HEK293 (cell line): ENCODE measurements around the gene PAX2.

Experiments
- CTCF ChIA-PET: fragments of 350-600 bp; formaldehyde crosslinking; extraction: SDS; loops from one replicate; lab custom pipeline; 2021; ENCODE audit warnings: antibody characterized with exemption; lab: Yijun Ruan, JAX
- POLR2A ChIA-PET: fragments of 300-600 bp; formaldehyde crosslinking; extraction: SDS; loops from one replicate; lab custom pipeline; 2020; ENCODE audit warnings: antibody characterized with exemption, inconsistent platforms; lab: Yijun Ruan, JAX
- H3K27ac ChIP-seq: fragments of 200-500 bp; sonication (Bioruptor generic); 2 replicates; pipeline ENCODE4 v1.5.1; 2014; ENCODE audit warnings: low read depth, low read length, control low read depth, inconsistent platforms; ENCODE audit errors: extremely low read depth
- H3K36me3 ChIP-seq, 2 experiments: fragments of 200-500 bp in 1 of 2; sonication (Bioruptor generic) in 1 of 2; 1 replicate in 1 of 2; 2 replicates in 1 of 2; pipeline ENCODE4 v1.5.1; 2014 to 2017; ENCODE audit warnings: inconsistent platforms in 2 of 2, low read length in 2 of 2; ENCODE audit not compliant: control insufficient read depth in 2 of 2, insufficient read depth in 1 of 2
- H3K4me1 ChIP-seq: fragments of 200-500 bp; sonication (Bioruptor generic); 2 replicates; pipeline ENCODE4 v1.5.1; 2014; ENCODE audit warnings: mild to moderate bottlenecking, low read length, inconsistent platforms; ENCODE audit not compliant: control insufficient read depth, insufficient read depth
- H3K4me3 ChIP-seq: 2 replicates; pipeline ENCODE4 v1.5.1; 2011; ENCODE audit warnings: low read depth, mild to moderate bottlenecking, control low read depth, low read length, moderate library complexity
- H3K9me3 ChIP-seq: fragments of 200-500 bp; sonication (Bioruptor generic); 2 replicates; pipeline ENCODE4 v1.5.1; 2014; ENCODE audit warnings: low read depth, low read length, inconsistent platforms; ENCODE audit not compliant: control insufficient read depth, insufficient read depth
- EGR2 ChIP-seq: fragments of 450-650 bp; formaldehyde crosslinking; IDR thresholded peaks from 2 replicates; pipeline ENCODE4 v1.5.1; 2016; ENCODE audit warnings: low read depth, missing biosample characterization, missing genetic modification characterization
- GLIS2 ChIP-seq: fragments of 450-650 bp; formaldehyde crosslinking; IDR thresholded peaks from 2 replicates; pipeline ENCODE4 v1.5.1; 2016; ENCODE audit warnings: missing biosample characterization, missing genetic modification characterization
- HIC1 ChIP-seq: fragments of 450-650 bp; formaldehyde crosslinking; IDR thresholded peaks from 2 replicates; pipeline ENCODE4 v1.5.1; 2016; ENCODE audit warnings: missing biosample characterization, missing genetic modification characterization
- SP2 ChIP-seq: fragments of 450-650 bp; formaldehyde crosslinking; IDR thresholded peaks from 2 replicates; pipeline ENCODE4 v1.5.1; 2016; ENCODE audit warnings: missing biosample characterization, missing genetic modification characterization
- SP3 ChIP-seq: fragments of 450-650 bp; formaldehyde crosslinking; IDR thresholded peaks from 2 replicates; pipeline ENCODE4 v1.5.1; 2016; ENCODE audit warnings: missing biosample characterization, missing genetic modification characterization
- YY2 ChIP-seq: fragments of 450-650 bp; formaldehyde crosslinking; IDR thresholded peaks from 2 replicates; pipeline ENCODE4 v1.5.1; 2016; ENCODE audit warnings: missing biosample characterization, missing genetic modification characterization
- ZBTB20 ChIP-seq: fragments of 450-650 bp; formaldehyde crosslinking; IDR thresholded peaks from 2 replicates; pipeline ENCODE4 v1.5.1; 2016; ENCODE audit warnings: missing biosample characterization, missing genetic modification characterization
- ZBTB48 ChIP-seq: fragments of 450-650 bp; formaldehyde crosslinking; IDR thresholded peaks from 2 replicates; pipeline ENCODE4 v1.5.1; 2016; ENCODE audit warnings: missing biosample characterization, missing genetic modification characterization
- ZFHX2 ChIP-seq: fragments of 450-650 bp; formaldehyde crosslinking; conservative IDR thresholded peaks from 2 replicates; pipeline ENCODE4 v1.5.1; 2016; ENCODE audit warnings: missing biosample characterization, missing genetic modification characterization
- ZNF114 ChIP-seq: fragments of 450-650 bp; formaldehyde crosslinking; IDR thresholded peaks from 2 replicates; pipeline ENCODE4 v1.5.0; 2017; ENCODE audit warnings: missing biosample characterization, missing genetic modification characterization
- ZNF132 ChIP-seq: fragments of 450-650 bp; formaldehyde crosslinking; IDR thresholded peaks from 2 replicates; pipeline ENCODE4 v1.5.1; 2017; ENCODE audit warnings: missing biosample characterization, missing genetic modification characterization, borderline replicate concordance
- ZNF133 ChIP-seq: fragments of 450-650 bp; formaldehyde crosslinking; IDR thresholded peaks from 2 replicates; pipeline ENCODE4 v1.5.1; 2016; ENCODE audit warnings: missing biosample characterization, missing genetic modification characterization
- ZNF16 ChIP-seq: fragments of 450-650 bp; formaldehyde crosslinking; IDR thresholded peaks from 2 replicates; pipeline ENCODE4 v1.5.1; 2016; ENCODE audit warnings: low read depth, missing biosample characterization, missing genetic modification characterization
- ZNF175 ChIP-seq: fragments of 450-650 bp; formaldehyde crosslinking; IDR thresholded peaks from 2 replicates; pipeline ENCODE4 v1.5.1; 2016; ENCODE audit warnings: missing biosample characterization, missing genetic modification characterization
- ZNF221 ChIP-seq: fragments of 450-650 bp; formaldehyde crosslinking; IDR thresholded peaks from 2 replicates; pipeline ENCODE4 v1.5.1; 2017; ENCODE audit warnings: missing biosample characterization, missing genetic modification characterization, borderline replicate concordance
- ZNF23 ChIP-seq: fragments of 450-650 bp; formaldehyde crosslinking; IDR thresholded peaks from 2 replicates; pipeline ENCODE4 v1.5.1; 2016; ENCODE audit warnings: missing biosample characterization, missing genetic modification characterization, borderline replicate concordance
- ZNF335 ChIP-seq: fragments of 450-650 bp; formaldehyde crosslinking; conservative IDR thresholded peaks from 2 replicates; pipeline ENCODE4 v1.5.1; 2016; ENCODE audit warnings: missing biosample characterization, missing genetic modification characterization
- ZNF423 ChIP-seq: fragments of 450-650 bp; formaldehyde crosslinking; IDR thresholded peaks from 2 replicates; pipeline ENCODE4 v1.5.1; 2016; ENCODE audit warnings: missing biosample characterization, missing genetic modification characterization
- ZNF521 ChIP-seq: fragments of 450-650 bp; formaldehyde crosslinking; IDR thresholded peaks from 2 replicates; pipeline ENCODE4 v1.5.1; 2017; ENCODE audit warnings: missing biosample characterization, mild to moderate bottlenecking, missing genetic modification characterization
- ZNF610 ChIP-seq: fragments of 450-650 bp; formaldehyde crosslinking; IDR thresholded peaks from 2 replicates; pipeline ENCODE4 v1.5.1; 2016; ENCODE audit warnings: missing biosample characterization, missing genetic modification characterization, borderline replicate concordance
- ZNF623 ChIP-seq: fragments of 450-650 bp; formaldehyde crosslinking; IDR thresholded peaks from 2 replicates; pipeline ENCODE4 v1.5.1; 2016; ENCODE audit warnings: missing biosample characterization, missing genetic modification characterization
- ZNF768 ChIP-seq: fragments of 450-650 bp; formaldehyde crosslinking; IDR thresholded peaks from 2 replicates; pipeline ENCODE4 v1.5.1; 2018; ENCODE audit warnings: missing biosample characterization, mild to moderate bottlenecking, missing genetic modification characterization
- ZNF776 ChIP-seq: fragments of 450-650 bp; formaldehyde crosslinking; IDR thresholded peaks from 2 replicates; pipeline ENCODE4 v1.5.0; 2017; ENCODE audit warnings: missing biosample characterization, missing genetic modification characterization, borderline replicate concordance
- ZSCAN4 ChIP-seq: fragments of 450-650 bp; formaldehyde crosslinking; IDR thresholded peaks from 2 replicates; pipeline ENCODE4 v1.5.1; 2017; ENCODE audit warnings: missing biosample characterization, missing genetic modification characterization
- TF ChIP-seq, protein P1 (sequence below): fragments of 450-650 bp; formaldehyde crosslinking; conservative IDR thresholded peaks from 2 replicates; pipeline ENCODE4 v1.5.1; 2016; ENCODE audit warnings: low read depth, missing biosample characterization, missing genetic modification characterization
- TF ChIP-seq, protein P2 (sequence below): fragments of 450-650 bp; formaldehyde crosslinking; IDR thresholded peaks from 2 replicates; pipeline ENCODE4 v1.5.1; 2016; ENCODE audit warnings: missing biosample characterization, missing genetic modification characterization

PAX2 gene

DNA sequence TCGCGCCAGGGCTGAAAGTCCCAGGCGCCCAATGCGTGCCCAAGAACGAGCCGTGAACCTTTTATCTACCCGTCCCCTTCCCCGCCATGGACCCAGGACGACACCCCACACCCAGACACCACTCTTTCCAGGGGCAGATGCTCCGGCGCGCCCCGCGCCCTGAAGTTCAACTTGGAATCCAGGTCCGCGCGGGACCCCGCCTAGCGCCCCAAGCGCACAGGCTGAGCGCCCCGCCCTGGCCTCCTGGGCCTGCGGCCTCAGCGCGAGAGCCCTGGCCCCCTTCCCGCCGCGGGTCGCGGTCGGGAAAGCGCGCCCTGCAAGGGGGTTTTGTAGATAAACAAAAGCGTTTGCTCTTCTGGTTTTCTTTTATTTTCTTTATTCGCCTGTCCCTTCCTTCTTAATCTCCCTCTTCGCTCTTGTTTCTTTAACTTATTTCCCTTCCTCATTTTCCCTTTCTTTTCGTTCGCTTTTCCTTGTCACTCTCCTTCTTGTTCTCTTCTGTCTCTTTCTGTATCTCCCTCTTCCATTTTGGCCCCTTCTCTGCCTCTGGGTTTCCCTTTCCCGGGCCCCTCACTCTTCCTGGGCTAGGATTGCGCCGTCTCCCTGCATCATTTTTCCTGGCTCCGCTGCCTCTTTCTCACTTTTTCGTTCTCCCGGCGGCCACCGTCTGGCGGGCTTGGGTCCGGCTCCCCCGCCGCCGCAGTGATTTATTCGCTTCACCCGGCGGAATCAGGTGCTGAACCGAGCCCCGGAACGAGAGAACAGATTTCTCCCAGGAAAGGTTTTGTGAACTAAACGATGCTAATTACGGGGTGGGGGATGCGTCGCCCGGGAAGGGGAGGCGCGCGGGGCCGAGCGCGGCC lies 15.3 kb upstream of the PAX2 start (continued):
- no peak for TF ChIP-seq ZNF175 (tag by site-specific recombination)
- no peak for TF ChIP-seq ZFHX2 (tag by site-specific recombination)
- TF ChIP-seq ZNF221 (tag by site-specific recombination), result no peak
- TF ChIP-seq ZNF768 (tag by site-specific recombination), result no peak
- TF ChIP-seq SP3 (tag by site-specific recombination), result 0 out of 2 replicates have a peak, but pooled peaks have one; percentile 6
- TF ChIP-seq ZNF133 (tag by site-specific recombination), result no peak
- no peak for TF ChIP-seq ZNF114 (tag by site-specific recombination)
- no peak for TF ChIP-seq ZSCAN4 (tag by site-specific recombination)
- TF ChIP-seq ZNF132, result no peak
- no peak for TF ChIP-seq ZNF610 (tag by site-specific recombination)
- TF ChIP-seq, protein P1, sequence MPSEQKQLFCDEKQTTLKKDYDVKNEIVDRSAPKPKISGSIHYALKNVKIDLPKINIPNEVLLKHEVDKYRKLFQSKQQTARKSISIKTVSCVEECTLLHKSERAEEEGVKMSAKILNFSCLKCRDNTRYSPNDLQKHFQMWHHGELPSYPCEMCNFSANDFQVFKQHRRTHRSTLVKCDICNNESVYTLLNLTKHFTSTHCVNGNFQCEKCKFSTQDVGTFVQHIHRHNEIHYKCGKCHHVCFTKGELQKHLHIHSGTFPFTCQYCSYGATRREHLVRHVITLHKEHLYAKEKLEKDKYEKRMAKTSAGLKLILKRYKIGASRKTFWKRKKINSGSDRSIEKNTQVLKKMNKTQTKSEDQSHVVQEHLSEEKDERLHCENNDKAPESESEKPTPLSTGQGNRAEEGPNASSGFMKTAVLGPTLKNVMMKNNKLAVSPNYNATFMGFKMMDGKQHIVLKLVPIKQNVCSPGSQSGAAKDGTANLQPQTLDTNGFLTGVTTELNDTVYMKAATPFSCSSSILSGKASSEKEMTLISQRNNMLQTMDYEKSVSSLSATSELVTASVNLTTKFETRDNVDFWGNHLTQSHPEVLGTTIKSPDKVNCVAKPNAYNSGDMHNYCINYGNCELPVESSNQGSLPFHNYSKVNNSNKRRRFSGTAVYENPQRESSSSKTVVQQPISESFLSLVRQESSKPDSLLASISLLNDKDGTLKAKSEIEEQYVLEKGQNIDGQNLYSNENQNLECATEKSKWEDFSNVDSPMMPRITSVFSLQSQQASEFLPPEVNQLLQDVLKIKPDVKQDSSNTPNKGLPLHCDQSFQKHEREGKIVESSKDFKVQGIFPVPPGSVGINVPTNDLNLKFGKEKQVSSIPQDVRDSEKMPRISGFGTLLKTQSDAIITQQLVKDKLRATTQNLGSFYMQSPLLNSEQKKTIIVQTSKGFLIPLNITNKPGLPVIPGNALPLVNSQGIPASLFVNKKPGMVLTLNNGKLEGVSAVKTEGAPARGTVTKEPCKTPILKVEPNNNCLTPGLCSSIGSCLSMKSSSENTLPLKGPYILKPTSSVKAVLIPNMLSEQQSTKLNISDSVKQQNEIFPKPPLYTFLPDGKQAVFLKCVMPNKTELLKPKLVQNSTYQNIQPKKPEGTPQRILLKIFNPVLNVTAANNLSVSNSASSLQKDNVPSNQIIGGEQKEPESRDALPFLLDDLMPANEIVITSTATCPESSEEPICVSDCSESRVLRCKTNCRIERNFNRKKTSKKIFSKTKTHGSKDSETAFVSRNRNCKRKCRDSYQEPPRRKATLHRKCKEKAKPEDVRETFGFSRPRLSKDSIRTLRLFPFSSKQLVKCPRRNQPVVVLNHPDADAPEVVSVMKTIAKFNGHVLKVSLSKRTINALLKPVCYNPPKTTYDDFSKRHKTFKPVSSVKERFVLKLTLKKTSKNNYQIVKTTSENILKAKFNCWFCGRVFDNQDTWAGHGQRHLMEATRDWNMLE, result no peak
- TF ChIP-seq ZNF23 (tag by site-specific recombination), result no peak
- no peak for TF ChIP-seq ZNF423 (tag by site-specific recombination)
- TF ChIP-seq ZNF16 (tag by site-specific recombination), result no peak
- no peak for TF ChIP-seq ZNF521 (tag by site-specific recombination)
- no peak for TF ChIP-seq ZNF623 (tag by site-specific recombination)

DNA sequence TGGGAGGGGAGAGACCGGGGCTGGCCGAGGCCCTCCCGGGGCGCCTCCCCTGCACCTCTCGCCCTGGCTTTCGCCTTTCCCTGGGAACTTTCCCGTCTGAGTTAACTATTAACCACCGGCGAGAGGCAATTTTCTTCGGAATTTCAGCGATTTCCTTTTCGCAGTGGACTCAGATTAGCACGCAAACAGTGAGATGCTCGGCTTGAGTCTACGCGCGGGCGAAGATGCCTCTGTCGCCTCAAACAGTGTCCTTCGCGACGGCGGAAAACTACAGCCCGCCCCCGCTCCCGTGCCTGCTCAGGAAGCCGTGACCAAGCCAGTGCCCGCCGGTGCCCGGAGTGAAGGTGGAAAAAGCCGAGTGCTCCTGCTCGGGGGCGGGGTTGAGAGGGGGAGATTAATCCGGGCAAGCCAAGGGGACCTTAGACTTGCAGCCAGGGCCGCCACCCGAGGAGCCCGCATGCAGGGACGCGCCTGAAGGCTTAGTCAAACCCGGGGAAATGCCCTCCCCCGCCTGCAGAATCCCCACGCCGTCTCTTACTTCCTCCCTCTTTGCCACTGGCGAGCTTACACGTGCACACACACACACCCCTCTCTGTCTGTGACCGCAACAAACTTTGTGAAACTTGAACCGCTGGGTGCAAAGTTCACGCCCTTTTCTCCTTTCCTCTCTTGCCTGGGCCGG lies 14.5 kb upstream of the PAX2 start:
- peaks cover 5% of the 10 kb centered on the region; the same call in 1 of the 2 replicates for H3K4me1 ChIP-seq
- TF ChIP-seq EGR2 (tag by site-specific recombination) (0 out of 2 replicates have a peak, but pooled peaks have one; percentile 26), ZBTB20 (tag by site-specific recombination) (0 out of 2 replicates have a peak, but pooled peaks have one; percentile 5), GLIS2 (tag by site-specific recombination) (peak; percentile 57; the same call in 1 of the 2 replicates), HIC1 (tag by site-specific recombination) (0 out of 2 replicates have a peak, but pooled peaks have one; percentile 14), ZFHX2 (tag by site-specific recombination) (peak; percentile 52), YY2 (tag by site-specific recombination) (no peak), SP2 (0 out of 2 replicates have a peak, but pooled peaks have one; percentile 17), ZNF776 (tag by site-specific recombination) (no peak), ZNF768 (tag by site-specific recombination) (no peak), ZBTB48 (tag by site-specific recombination) (no peak), ZNF335 (peak; percentile 19; the same call in 1 of the 2 replicates)
- TF ChIP-seq, protein P2, sequence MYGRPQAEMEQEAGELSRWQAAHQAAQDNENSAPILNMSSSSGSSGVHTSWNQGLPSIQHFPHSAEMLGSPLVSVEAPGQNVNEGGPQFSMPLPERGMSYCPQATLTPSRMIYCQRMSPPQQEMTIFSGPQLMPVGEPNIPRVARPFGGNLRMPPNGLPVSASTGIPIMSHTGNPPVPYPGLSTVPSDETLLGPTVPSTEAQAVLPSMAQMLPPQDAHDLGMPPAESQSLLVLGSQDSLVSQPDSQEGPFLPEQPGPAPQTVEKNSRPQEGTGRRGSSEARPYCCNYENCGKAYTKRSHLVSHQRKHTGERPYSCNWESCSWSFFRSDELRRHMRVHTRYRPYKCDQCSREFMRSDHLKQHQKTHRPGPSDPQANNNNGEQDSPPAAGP (tag by site-specific recombination), result 0 out of 2 replicates have a peak, but pooled peaks have one; percentile 21
- ChIA-PET CTCF (interaction anchor here (0.9 to 4.7 kb wide), 2 partner anchors 13 to 168 kb away, joined by 3 to 37 read pairs; no protein-coding TSS in a partner anchor), POLR2A (no interaction called here)
- no peak overlapping the region for H3K27ac ChIP-seq
- peak overlapping the region; percentile 24 for H3K4me3 ChIP-seq
- no peaks in the 10 kb centered on the region for H3K36me3 ChIP-seq
- no peaks in the 10 kb centered on the region for H3K9me3 ChIP-seq
